Measurements from ENCODE around the gene BRDT. TPM values are rescaled to one million over a fixed set of nuclear protein-coding genes. Genes with fewer than 3 reads are reported as not detected.

Gene BRDT
- total and polyA plus RNA-seq, 2 of the 13 experiments (the other 11 are each of a cell fraction or from before 2014, with no cell fraction given), result not detected

- TF ChIP-seq ZNF335 (CRISPR knock-in tag; IDR thresholded peaks at IDR 0.05) (no peak), EEA1 (CRISPR knock-in tag; IDR thresholded peaks at IDR 0.05; ENCODE audit: borderline replicate concordance) (no peak), JDP2 (CRISPR knock-in tag; IDR thresholded peaks at IDR 0.05; ENCODE audit: borderline replicate concordance) (no peak), RXRA (CRISPR knock-in tag; IDR thresholded peaks at IDR 0.05) (no peak), SMARCC2 (IDR thresholded peaks at IDR 0.05) (no peak), ZNF468 (CRISPR knock-in tag; IDR thresholded peaks at IDR 0.05) (no peak), ZNF646 (CRISPR knock-in tag; IDR thresholded peaks at IDR 0.05) (no peak), ZEB1 (IDR thresholded peaks at IDR 0.05; ENCODE audit: insufficient replicate concordance, low read depth) (no peak), ZNF782 (CRISPR knock-in tag; IDR thresholded peaks at IDR 0.05; ENCODE audit: borderline replicate concordance) (no peak), AKAP8 (CRISPR knock-in tag; IDR thresholded peaks at IDR 0.05) (no peak)
Observed at GRCh38 chr1:91997607-91998195, 48.5 kb downstream of the BRDT start (continued).

Measured in HepG2 (cell line).